ENCODE results near the gene CTPS1. TPM values are rescaled to one million over a fixed set of nuclear protein-coding genes. Genes with fewer than 3 reads are reported as not detected.

The CTPS1 gene, protein sequence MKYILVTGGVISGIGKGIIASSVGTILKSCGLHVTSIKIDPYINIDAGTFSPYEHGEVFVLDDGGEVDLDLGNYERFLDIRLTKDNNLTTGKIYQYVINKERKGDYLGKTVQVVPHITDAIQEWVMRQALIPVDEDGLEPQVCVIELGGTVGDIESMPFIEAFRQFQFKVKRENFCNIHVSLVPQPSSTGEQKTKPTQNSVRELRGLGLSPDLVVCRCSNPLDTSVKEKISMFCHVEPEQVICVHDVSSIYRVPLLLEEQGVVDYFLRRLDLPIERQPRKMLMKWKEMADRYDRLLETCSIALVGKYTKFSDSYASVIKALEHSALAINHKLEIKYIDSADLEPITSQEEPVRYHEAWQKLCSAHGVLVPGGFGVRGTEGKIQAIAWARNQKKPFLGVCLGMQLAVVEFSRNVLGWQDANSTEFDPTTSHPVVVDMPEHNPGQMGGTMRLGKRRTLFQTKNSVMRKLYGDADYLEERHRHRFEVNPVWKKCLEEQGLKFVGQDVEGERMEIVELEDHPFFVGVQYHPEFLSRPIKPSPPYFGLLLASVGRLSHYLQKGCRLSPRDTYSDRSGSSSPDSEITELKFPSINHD
- total RNA-seq, result 10 to 100 TPM; 79.2 to 84.4 TPM

DNA sequence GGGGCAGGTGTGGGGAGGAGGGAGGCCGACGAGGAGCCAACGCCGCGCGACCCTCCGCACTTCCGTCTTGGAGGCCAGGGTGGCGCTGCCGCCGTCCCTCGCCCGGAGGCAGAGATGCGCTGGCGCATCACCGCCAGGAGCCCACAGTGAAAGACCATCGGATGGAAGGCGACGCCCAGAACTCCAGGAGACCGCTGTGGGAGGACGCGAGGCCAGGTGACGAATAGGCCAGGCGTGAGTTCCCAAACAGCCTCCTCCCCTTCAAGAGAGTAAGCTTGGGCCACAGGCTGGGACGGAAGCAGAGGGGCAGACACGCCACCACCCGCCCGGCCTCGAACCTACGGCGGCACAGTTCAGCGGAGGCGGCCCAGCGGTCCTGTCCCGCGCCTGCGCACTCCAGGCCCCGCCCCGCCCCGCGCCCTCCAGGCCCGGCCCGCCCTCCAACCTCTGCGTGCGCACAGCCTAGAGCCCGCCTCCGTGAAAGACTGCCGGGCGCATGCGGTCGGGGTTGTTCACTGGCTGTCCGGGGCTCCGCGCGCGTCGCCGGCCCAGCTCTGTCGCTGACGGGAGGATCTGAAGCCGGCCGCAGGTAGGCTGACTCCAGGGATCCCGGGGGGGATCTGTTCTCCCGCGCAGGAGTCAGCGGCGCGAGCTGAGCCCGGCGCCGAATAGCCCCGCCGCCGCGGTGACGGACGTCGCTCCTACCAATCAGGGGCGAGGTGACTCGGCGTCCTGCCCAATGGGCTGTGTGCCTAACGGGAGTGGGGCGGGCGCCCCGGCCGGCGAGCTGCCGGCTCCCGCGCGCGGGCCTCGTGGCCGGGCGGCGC lies at the start of gene CTPS1:
CTPS1 (plus strand) TSS at position 456 of the 827 bp plus-strand sequence. CDS start 3,595 bp downstream, outside the sequence.
- no peaks in the 10 kb centered on the region for H3K9me3 ChIP-seq
- peak within 1 kb of the TSS; percentile 93 for H3K27ac ChIP-seq
- TF ChIP-seq, protein P1, sequence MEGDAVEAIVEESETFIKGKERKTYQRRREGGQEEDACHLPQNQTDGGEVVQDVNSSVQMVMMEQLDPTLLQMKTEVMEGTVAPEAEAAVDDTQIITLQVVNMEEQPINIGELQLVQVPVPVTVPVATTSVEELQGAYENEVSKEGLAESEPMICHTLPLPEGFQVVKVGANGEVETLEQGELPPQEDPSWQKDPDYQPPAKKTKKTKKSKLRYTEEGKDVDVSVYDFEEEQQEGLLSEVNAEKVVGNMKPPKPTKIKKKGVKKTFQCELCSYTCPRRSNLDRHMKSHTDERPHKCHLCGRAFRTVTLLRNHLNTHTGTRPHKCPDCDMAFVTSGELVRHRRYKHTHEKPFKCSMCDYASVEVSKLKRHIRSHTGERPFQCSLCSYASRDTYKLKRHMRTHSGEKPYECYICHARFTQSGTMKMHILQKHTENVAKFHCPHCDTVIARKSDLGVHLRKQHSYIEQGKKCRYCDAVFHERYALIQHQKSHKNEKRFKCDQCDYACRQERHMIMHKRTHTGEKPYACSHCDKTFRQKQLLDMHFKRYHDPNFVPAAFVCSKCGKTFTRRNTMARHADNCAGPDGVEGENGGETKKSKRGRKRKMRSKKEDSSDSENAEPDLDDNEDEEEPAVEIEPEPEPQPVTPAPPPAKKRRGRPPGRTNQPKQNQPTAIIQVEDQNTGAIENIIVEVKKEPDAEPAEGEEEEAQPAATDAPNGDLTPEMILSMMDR (IDR thresholded peaks at IDR 0.05), result peak; percentile 19
- DNase-seq (ENCODE audit: low spot score), result peak; percentile 71
- no peaks in the 10 kb centered on the region for H3K27me3 ChIP-seq (replicated peaks; ENCODE audit: insufficient read depth)
- H3K36me3 ChIP-seq, result no peaks in the 10 kb centered on the region
- H3K4me1 ChIP-seq (ENCODE audit: control insufficient read depth in 1 of 2, low read depth in 2 of 2), result peaks cover 24 to 68% of the 10 kb centered on the region in 2 donors
- ATAC-seq (ENCODE audit: insufficient number of reproducible peaks, low FRiP score, low read depth), result peak; percentile 76
- H3K4me3 ChIP-seq, result peak within 1 kb of the TSS; percentile 87

DNA sequence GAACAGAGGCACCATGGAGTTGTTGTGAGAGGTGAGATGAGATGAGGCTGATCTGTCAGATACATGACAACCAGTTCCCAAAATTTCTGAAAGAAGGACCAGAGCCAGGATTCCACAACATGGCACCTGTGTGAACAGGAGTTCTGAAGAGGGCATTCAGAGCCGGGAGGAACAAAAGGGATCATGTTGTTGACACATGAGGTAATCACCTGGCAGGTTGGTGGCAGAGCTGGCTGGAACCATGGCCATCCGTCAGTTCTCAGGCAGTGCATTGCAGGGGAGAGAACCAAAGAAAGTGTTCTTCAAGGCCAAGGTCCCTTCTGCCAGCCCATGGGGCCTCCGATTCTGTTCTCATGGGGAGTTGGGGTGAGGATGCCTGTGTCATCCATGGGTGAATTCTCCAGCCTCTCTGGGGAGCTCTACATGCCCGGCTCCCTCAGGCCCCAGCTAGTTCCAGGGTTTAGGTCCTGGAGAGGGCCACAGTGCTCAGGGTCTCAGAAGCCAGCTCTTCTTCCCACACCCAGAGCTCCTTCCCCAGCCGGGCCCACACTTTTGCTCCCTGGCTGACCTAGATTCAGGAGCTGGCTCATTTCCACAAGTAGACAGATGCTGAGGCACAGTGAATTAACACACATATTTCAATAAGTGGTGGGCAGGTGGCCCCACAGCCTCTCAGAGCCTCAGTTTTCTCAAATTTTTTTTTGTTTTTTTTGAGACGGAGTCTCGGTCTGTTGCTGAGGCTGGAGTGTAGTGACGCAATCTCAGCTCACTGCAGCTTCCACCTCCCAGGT lies 49.1 kb upstream of the CTPS1 start:
- DNase-seq (ENCODE audit: low spot score) (no peak), ATAC-seq (ENCODE audit: insufficient number of reproducible peaks, low FRiP score, low read depth) (no peak)
- Histone ChIP-seq H3K4me3 (no peak overlapping the region), H3K9me3 (no peaks in the 10 kb centered on the region), H3K4me1 (ENCODE audit: control insufficient read depth in 1 of 2, low read depth in 2 of 2) (no peaks in the 10 kb centered on the region), H3K27ac (no peak overlapping the region), H3K36me3 (no peaks in the 10 kb centered on the region), H3K27me3 (replicated peaks; ENCODE audit: insufficient read depth) (no peaks in the 10 kb centered on the region)
- TF ChIP-seq, protein P1 (IDR thresholded peaks at IDR 0.05), result no peak

DNA sequence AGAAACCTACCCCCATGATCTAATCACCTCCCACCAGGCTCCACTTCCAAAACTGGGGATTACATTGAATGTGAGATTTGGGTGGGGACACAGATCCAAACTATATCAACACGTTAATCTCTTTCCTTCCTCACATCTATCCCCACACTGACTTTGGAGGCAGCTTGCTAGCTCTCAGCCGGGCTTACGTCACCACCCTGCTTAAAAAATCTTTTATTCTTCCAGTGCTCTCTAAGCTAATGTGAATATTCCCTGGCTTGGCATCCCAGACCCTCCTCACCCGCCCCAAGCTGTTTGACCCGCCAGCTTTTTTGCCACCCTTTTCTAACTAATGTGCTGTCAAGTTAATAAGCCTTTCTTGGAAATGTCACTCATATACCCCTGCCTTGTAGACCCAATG lies 47.9 kb upstream of the CTPS1 start:
- ATAC-seq (ENCODE audit: insufficient number of reproducible peaks, low FRiP score, low read depth) (no peak), DNase-seq (ENCODE audit: low spot score) (no peak)
- Histone ChIP-seq H3K36me3 (no peaks in the 10 kb centered on the region), H3K27me3 (replicated peaks; ENCODE audit: insufficient read depth) (no peaks in the 10 kb centered on the region), H3K4me3 (no peak overlapping the region), H3K9me3 (no peaks in the 10 kb centered on the region), H3K27ac (no peak overlapping the region), H3K4me1 (ENCODE audit: control insufficient read depth in 1 of 2, low read depth in 2 of 2) (peaks cover 2 to 3% of the 10 kb centered on the region in 2 donors)
- TF ChIP-seq, protein P1 (IDR thresholded peaks at IDR 0.05), result no peak

DNA sequence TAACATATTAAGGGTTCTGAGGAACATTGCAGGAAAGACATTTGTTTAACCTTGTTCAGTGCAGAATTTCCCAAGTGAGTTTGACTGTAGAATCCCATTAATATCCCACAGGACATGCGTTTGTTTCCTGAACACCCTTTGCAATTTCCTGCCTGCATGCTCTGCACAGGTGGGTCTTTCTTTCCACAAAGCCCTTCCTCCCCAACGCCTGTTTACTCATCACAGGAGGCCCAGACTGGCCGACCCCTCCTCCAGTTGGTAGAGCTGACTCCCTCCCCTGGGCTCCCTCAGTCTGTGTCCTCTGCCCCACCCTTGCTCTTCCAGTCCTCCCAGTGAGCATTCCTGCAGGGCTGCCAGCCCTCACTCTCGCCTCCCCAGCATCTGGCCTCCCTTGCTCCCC lies 47.5 kb upstream of the CTPS1 start:
- H3K4me1 ChIP-seq (ENCODE audit: control insufficient read depth in 1 of 2, low read depth in 2 of 2), result peaks cover 4 to 6% of the 10 kb centered on the region in 2 donors
- no peak overlapping the region for H3K4me3 ChIP-seq
- H3K27me3 ChIP-seq (replicated peaks; ENCODE audit: insufficient read depth), result no peaks in the 10 kb centered on the region
- no peak overlapping the region for H3K27ac ChIP-seq
- no peaks in the 10 kb centered on the region for H3K9me3 ChIP-seq
- TF ChIP-seq, protein P1 (IDR thresholded peaks at IDR 0.05), result no peak
- ATAC-seq (ENCODE audit: insufficient number of reproducible peaks, low FRiP score, low read depth) (no peak), DNase-seq (ENCODE audit: low spot score) (no peak)
- H3K36me3 ChIP-seq, result no peaks in the 10 kb centered on the region
